ENCODE results near the gene P4HA2. TPM values are rescaled to one million over a fixed set of nuclear protein-coding genes. Genes with fewer than 3 reads are reported as not detected.

P4HA2 gene
- 28.5 and 36.8 TPM in 2 replicates for total RNA-seq (2014; rRNA removed; shearing (Covaris generic))
- 17.7 and 29.2 TPM in 2 replicates for polyA plus RNA-seq (2014; cell fraction: nucleus; rRNA removed)

DNA sequence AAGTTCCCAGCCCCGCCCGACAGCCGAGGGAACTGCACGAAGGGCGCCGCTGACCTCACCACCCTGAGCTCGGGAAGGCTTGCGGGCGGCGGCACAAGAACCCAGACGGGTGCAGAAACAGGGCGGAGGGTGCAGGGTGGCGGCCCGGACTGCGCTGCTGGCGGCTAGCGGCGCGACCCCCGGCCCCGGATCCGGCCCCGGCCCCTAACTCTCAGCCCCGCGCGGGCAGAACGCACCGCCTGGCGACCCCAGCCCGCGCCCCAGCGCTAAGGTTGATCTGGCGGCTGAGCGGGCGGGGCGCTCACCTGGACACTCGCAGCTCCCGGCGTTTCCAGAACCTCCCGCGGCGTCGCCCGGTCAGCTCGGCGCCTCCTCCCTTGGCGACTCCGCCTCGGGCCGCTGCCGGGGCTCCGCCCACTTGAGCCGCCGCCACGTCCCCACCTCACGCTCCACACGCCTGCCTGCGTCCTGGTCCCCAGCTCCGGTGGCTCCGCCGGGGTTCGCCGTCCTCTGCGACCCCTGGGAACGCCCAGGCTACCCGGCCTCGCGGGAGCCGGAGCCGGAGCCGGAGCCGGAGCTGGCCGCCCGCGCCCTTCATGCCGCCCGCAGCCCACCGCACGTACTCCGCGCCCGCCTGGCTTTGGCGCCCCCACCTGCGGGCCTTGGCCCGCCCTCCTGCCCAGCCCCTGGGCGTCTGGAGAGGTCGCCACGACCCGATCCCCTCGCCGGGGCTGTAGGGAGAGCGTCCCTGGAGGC is at the start of gene P4HA2:
Gene P4HA2, minus strand, starts transcription at position 369 of the 756 bp plus-strand sequence. CDS start 9,227 bp downstream, outside the sequence.
- DNase-seq (ENCODE audit: extremely low read depth, low read depth) = peak; percentile 67

DNA sequence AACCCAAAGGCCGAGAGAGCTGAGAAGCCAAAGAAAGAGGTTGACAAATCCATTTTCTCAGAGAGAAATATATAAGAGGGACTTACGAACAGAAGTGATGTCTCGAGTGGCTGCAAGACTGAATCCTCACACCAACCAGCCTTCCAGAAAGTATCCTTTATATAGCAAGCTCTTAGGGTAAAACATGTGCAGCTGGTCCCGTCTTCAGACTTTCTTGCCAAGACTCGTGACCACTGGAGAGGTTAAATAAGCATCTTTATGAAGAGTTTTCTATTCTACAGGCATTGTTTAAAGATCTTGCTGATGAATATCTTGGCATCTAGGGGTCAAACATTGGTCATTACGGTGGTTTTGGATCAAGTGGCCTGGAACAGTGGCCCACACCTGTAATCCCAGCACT is 49.6 kb upstream of the P4HA2 start:
- no peak for DNase-seq (ENCODE audit: extremely low read depth, low read depth)

DNA sequence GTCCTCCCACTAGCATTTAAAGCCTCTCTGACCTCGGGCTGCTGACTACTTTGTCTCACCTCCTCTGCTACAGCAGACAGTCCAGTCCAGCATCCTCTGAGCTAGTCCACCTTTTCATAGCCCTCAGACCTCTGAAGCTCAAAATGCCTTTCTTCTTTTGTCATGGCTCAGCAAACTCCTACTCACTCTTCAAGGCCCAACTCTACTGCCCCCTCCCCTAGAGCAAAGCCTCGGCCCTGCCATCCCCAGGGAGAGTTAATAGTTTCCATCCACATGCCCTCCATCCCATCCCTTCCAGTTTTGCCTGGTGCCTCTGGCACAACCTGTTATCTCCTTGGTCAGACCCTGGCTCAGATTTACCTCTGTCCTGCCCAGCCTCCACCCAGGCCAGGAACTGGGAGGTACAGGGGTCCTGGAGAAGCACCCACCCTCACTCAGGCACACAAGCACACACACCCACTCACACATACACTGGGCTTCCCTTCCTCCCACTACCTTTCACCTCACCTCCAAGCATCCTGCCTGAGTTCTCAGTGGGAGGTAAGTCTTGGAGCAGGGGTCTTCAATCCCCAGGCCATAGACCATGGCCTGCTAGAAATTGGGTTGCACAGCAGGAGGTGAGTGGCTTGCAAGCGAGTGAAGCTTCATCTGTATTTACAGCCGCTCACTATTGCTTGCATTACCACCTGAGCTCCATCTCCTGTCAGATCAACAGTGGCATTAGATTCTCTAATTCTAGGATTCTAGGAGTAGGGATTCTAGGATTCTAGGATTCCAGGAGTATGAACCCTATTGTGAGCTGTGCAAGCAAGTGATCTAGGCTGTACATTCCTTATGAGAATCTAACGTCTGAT is 47.9 kb upstream of the P4HA2 start:
- no peak for DNase-seq (ENCODE audit: extremely low read depth, low read depth)

DNA sequence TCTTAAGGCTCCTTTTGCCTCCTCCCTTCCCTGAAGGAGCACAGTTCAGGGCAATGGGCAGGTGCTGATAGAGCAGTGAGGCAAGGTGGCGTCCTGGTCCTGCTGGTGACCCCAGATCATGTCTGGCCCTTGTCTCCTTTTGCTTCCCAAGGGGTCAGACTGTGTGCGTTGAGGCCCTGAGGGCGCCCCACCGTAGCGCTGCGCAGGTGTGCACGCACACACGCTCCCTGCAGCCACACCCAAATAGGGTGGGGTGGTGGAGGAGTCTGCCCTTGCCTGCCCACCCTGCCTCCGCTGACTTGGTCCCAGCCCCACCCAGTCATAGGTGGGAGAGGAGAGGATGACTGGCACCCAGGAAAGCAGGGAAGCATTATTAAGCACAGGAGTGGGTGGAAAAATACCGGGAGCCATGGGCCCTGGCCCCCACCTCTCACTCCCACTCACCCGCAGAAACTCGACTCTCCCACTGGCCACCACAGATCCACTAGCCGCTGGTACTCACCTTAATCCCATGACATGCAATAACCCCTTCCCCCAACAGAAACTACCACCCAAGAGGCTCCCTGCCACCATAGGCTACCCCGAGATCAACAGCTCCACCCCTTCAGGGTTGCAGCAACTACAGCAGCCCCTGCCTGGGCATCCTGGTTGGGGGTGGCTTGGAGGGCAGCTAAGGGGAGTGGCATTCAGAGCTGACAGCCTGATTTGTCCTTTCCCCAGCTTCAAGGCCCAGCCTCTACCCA is 46.6 kb upstream of the P4HA2 start:
- no peak for DNase-seq (ENCODE audit: extremely low read depth, low read depth)

DNA sequence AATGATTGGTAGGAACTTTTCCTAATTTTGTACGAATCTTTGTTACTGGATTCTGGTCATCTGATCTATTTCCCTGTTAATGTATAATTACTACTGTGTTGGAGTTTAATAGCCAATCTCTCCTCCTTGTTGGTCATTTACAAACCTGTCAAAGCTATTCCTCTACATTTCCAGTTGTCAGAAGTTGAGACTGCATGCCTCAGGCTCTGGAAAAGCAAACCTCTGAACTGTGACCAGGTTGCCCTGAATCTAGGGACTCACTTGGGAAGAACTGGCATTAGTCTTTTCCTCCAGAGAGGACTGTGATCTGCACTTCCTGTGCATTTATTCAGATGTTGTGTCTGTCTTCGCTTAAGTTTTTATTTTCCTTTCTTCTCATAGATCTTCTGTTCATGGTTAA is 46.0 kb upstream of the P4HA2 start:
- no peak for DNase-seq (ENCODE audit: extremely low read depth, low read depth)

DNA sequence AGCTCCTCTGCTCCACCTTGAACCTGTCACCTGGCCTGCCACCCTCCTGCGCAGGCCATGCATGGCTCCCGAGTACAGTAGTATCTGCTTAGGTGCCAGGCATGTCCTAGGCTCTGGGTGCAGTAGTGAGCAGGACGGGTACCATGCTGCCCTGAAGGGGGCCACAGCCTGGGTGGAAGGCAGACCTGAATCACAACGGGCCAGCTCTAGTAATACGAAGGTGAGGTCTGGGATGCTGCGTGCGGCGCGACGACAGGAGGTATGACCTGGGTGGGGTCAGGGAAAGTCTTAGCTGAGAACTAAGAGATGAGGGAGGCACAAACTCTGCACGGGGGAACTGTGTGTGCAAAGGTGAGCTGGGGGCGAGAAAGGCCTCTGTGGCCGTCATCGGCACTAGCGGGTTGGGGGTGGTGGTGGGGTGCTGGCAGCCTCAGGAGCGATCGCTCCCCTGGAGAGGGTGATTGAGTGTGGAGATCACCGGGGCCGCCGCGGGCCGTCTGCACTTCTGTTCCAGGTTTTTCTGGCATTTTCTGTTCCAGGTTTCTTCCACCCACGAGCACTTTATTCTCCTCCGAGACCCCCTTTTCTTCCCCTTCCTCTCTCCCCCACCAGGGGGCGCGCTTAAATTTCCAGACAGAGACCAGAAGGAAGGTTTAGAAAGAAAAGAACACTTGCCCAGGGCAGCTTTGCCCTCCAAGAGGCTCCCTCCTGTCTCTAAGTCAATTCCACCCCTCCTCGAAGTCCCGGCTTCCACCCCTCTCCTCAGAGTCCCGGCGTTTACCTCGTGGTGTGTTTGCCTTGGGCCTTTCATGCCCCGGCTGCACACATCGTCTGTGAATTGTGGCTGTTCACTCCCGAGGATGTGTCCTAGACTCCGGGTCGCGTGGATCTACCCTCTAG is 44.9 kb upstream of the P4HA2 start:
- DNase-seq (ENCODE audit: extremely low read depth, low read depth) = peak; percentile 61

DNA sequence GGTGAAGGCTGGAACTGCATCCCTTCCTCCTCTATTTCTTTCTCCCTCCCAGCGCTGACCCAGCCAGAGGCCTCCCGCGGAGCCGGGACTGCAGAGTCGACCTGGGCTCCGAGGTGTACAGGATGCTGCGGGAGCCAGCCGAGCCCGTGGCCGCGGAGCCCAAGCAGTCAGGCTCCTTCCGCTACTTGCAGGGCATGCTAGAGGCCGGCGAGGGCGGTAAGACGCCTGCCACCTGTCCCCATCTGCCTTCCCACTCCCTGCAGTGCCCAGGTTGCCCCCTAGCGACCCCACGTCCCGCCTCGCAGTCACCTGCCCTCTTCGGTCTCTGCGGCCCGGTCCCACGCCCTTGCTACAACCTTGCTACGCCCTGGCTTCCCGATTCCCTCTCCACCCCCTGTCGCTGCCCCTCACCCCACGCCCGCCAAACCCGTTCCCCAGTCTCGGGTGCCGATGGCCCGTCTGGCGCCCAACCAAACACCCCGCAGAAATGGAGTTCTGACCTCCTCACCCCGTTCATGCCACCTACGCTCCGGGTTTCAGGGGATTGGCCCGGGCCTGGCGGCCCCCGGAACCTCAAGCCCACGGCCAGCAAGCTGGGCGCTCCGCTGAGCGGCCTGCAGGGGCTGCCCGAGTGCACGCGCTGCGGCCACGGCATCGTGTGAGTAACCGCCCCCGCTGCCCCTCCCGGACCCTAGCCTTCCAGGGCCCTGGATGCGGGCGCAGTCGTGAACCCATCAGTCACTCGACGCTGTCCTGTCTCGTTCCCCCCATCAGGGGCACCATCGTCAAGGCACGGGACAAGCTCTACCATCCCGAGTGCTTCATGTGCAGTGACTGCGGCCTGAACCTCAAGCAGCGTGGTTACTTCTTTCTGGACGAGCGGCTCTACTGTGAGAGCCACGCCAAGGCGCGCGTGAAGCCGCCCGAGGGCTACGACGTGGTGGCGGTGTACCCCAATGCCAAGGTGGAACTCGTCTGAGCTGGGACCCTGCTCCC is 43.9 kb upstream of the P4HA2 start:
- DNase-seq (ENCODE audit: extremely low read depth, low read depth) = no peak

DNA sequence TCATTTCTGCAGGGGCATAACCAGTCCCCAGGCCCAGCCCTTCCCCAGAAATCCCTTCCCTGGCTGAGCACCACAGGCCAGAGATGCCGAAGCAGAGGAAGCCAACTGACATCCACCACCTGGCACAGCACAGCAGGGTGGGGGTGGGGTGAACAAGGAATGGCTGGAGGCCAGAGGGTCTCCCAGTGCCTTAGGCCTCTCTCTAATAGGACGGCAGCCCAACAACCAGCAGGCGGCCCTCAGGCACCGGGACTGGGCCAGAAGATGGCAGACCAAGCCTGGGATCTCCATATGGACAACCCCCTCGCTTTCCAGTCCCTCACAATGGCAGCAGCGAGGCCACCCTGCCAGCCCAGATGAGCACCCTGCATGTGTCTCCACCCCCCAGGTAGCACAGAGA is 43.1 kb upstream of the P4HA2 start:
- no peak for DNase-seq (ENCODE audit: extremely low read depth, low read depth)

DNA sequence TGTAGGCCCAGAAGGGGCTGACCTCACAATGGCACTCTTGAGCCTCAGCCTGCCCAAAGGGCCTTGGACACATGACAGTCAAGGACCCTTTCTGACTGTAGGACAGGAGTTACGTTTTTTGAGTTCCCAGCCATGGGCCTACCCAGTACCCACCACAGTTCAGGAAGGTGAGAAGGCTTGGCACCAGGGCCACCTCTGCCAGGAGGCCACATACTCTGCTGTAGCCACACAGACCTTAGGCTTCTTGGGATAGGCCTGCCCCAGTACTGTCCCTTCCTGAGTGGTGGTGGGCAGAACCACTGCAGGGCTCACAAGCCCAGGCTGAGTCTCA is 42.6 kb upstream of the P4HA2 start:
- DNase-seq (ENCODE audit: extremely low read depth, low read depth) = no peak

DNA sequence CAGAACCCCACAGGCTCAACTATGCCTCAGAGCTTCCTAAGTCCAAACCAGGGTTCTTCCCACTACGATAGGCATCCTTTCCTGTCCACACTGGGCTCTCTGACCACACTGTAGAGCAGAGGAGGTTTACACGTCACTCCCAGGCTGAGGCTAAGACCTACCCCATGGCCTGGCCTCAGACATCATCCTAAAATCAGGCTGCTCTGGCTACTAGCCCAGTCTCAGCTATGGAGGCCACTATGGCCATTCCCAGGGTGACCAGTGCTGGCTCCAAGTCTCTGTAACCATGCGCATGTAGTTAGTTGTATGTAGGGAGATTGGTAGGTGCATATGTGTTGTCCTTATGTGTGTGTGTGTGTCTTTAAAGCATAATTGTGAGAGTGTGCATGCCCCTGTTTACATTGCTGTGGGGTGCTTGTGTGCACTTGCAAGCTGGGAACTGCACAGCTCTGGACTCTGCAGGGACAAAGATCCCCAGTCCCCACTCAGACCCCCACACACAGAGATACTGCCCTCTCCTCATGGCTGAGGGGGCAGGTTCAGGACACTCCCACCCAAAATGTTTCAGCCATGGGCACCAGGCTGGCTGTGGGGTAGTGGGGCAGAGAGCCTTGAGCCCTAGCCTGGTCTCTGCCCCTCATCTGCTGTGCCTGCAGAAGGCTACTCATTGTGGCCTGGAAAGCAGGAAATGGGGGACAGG is 42.1 kb upstream of the P4HA2 start:
- DNase-seq (ENCODE audit: extremely low read depth, low read depth) = no peak

DNA sequence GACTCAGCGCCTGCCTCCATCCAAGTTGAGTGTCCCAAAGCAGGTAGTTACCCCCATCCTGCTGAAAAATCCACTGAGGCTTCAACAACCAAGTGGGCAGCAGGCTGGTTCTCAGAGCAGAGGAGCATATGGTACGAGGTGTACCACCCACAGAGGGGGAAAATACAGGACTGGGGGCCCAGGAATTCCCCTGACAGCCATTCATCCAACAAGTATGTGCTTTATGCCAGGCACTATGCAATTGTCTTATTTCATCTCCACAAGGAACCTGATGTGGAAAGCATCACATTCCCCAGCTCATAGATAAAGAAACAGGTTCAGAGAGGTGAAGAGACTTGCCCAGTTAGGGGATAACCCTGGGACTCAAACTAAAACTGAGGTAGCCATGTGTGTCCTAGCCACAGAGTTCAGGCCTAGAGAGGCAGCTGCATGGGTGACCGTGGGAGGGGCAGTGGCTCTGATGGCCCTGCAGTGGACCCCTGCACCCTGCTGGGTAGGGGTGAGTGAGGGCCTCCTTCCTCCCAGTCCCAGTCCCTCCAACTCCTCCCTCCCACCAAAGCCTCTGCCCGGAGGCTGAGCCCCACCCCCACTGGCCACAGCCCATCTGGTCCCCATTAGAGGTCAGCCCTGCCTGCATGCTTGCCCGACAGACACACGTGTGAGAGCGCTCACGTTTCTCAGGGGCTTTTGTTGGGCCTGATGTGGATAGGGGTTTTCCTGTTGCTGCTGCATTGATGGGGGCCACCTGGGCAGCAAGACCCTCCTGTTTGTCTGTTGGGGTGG is 41.3 kb upstream of the P4HA2 start:
- DNase-seq (ENCODE audit: extremely low read depth, low read depth) = no peak

DNA sequence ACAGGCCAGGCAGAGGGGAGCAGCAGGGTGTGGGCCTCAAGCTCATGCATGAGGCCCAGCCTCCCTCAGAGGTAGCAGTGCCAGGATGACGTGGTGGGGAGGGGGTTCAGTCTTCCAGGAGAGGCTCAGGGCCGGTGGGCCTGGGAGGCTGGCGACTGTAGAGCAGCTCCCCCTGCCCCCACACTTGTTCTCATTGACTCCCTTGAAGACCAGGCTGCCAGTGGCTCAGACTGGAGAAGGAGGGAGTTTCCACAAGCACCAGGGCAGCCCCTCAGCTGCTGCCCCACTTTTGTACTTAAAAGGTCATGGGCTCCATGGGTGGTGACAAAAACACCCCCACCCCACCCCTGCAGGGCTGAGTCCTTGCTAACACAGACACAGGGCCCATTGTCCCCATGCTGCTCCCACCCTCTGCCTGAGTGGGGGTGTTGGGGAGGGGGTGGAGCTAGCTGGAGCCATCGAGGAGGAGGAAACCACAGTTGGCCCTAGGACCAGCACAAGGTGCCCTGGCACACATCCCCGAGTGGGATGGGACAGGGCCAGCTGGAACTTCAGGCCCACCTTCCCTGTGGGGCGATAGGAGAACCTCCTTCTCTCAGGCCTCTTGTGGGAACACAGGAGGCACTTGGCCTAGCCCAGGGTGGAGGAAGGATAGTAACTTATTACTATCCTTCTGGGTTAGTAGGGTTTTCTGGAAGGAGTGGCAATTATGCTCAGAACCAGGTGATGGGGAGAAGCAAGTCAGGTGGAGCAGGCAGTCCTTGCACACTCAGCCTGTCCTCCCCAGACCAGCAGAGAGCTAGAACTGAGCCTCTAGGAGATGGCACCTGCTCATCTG is 40.5 kb upstream of the P4HA2 start:
- DNase-seq (ENCODE audit: extremely low read depth, low read depth) = no peak

DNA sequence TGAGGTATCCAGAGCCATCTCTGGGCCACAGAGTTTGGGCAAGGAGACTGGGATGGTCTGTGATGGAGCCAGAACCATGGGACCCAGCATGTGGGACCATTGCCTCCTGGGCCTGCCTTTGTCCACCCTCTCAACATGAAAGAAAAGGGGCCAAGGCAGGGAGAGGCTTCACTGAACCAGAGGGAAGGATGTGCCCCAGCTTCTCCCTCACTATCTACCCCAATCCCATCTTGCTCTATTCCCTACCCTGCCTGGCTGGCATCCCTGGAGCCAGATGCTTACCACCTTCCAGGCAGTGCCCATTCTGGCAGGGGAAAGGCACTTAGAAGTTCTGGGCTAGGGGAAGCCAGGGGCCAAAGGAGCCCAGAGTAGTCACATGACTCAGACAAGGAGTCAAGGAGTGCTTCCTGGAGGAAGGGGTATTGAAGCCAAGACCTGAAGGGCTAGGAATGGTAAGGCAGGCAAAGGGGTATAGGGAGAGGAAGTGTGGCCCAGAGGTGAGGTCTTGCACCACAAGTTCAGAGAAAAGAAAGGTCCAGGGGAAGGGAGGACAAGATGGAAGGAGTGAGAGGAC is 39.6 kb upstream of the P4HA2 start:
- DNase-seq (ENCODE audit: extremely low read depth, low read depth) = no peak

DNA sequence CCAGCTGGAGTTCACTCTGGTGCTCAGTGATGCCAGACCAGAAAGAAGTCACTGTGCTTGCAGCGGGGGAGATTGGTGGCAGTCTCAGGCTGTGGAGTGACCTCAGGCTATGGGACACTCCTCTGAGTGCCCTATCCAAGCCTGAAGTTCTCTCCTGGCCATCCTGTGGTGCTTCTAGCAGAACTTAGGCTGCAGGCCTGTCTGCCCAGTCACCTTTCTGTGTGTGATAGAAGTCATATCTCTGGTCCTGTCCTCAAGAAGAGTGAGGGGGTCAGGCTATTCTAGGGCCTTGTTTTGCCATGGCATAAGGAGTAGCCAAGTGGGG is 39.1 kb upstream of the P4HA2 start:
- no peak for DNase-seq (ENCODE audit: extremely low read depth, low read depth)

DNA sequence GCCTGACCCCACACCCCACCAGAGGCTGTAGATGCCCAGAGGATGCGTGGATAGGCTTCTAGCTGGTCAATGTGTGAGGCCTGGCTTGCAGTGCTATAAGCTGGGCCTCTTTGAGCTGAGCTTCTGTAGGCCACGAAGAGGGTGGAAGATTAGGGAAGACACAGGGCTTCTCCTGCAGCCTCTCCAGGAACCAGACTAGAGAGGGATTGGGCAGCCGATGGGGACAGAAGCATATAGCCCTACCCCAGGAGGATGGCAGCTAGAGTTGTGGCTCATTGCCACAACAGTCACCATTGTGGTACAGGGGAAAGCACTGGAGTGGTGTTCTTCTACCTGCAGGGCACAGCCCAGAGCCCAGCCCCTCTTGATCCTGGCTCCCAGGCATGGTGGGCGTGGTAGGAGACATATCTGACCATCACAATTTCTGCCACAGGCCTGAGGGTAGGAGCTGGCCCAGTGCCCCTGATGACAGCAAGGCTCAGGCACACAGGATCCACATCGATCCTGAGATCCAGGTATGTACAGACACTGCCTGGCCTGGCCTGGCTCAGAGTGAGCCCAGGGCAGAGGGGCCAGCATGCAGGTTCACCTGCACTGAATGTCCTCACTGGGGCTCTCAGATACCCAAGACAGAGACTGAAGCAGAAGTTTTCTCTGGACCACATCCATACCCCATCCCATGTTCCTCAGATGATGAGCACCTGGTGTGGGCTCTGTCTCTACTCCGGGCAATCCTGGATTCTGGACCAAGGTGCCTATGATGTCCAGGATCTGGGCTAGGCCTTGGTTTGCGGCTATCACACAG is 38.6 kb upstream of the P4HA2 start:
- DNase-seq (ENCODE audit: extremely low read depth, low read depth) = no peak
